ENCODE measurements around the gene C14orf119. TPM values are rescaled to one million over a fixed set of nuclear protein-coding genes. Genes with fewer than 3 reads are reported as not detected.

C14orf119 gene
- total RNA-seq, 2 experiments from 2014 or later = 42.4 to 44.5 TPM

DNA sequence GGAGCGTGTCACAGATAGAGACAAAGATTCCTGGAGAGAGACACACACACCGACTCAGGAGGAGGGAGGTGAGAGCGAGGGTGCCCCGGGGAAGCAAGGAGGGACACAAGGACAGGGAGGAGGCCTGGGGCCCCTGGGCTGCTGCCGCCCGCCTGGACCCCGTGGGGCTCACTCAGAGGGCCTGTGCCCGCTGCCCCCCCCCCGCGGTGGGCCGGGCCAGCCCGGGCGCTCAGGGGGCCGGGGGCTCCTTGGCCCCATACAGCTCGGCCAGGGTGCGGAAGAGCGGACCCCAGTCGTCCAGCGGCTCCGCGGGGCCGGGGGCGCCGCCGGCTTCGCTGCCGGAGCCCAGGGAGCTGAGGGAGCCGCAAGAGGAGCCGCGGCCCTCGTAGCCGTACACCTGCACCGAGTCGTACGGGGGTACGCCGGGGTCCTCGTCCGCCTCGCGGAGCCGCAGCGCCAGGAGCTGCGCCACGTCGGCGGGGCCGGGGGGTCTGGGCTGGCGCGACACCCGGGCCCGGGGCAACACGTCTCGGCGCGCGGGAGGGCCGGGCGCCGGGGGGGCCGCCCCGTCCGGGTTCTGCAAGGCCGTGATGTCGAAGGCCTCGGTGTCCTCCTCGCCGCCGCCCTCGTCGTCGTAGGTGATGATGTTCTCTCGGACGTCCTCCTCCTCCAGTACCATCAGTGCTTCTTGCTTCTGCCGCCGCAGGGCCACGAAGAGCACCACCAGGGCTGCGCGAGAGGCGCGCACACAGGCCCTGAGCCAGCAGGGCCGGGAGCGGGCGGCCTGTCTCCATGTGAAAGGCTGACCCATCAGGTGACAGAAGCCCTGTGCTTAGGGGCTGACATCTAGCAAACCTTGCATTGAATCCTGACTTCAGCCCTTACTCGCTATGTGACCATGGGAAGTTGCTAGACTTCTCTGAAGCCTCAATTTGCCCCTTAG, 47.3 kb upstream of the C14orf119 start:
- H3K9me2 ChIP-seq (ENCODE audit: insufficient read depth, low read length) = no peaks in the 10 kb centered on the region
- DNase-seq (ENCODE audit: low spot score) = no peak
- POLR2A ChIA-PET = interaction anchor here (1.8 kb wide), 1 partner anchor 41 kb away, joined by 4 read pairs; no protein-coding TSS in a partner anchor
- intact Hi-C loops (cut with micrococcal nuclease; ENCODE audit: unreplicated experiment) = no loop called here
- no peak overlapping the region for H3K4me2 ChIP-seq (ENCODE audit: low read length)
- H3K4me3 ChIP-seq (ENCODE audit: low read depth, low read length, poor library complexity, severe bottlenecking) = no peak overlapping the region
- H3K36me3 ChIP-seq (ENCODE audit: insufficient read depth, low read length) = no peaks in the 10 kb centered on the region
- H4K20me1 ChIP-seq (ENCODE audit: insufficient read depth, low read length) = no peaks in the 10 kb centered on the region
- H3K27ac ChIP-seq (ENCODE audit: low read depth, low read length, poor library complexity, severe bottlenecking) = no peak overlapping the region
- H3K9me3 ChIP-seq (ENCODE audit: low read length) = no peaks in the 10 kb centered on the region
- no peaks in the 10 kb centered on the region for H3K79me2 ChIP-seq (ENCODE audit: insufficient read depth, low read depth, low read length)
- no peak for TF ChIP-seq EZH2phosphoT487 (IDR thresholded peaks at IDR 0.05; ENCODE audit: borderline replicate concordance, low read depth, low read length)
- TF ChIP-seq, protein P1, sequence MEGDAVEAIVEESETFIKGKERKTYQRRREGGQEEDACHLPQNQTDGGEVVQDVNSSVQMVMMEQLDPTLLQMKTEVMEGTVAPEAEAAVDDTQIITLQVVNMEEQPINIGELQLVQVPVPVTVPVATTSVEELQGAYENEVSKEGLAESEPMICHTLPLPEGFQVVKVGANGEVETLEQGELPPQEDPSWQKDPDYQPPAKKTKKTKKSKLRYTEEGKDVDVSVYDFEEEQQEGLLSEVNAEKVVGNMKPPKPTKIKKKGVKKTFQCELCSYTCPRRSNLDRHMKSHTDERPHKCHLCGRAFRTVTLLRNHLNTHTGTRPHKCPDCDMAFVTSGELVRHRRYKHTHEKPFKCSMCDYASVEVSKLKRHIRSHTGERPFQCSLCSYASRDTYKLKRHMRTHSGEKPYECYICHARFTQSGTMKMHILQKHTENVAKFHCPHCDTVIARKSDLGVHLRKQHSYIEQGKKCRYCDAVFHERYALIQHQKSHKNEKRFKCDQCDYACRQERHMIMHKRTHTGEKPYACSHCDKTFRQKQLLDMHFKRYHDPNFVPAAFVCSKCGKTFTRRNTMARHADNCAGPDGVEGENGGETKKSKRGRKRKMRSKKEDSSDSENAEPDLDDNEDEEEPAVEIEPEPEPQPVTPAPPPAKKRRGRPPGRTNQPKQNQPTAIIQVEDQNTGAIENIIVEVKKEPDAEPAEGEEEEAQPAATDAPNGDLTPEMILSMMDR (conservative IDR thresholded peaks at IDR 0.05; ENCODE audit: low read length) = no peak
- BruUV-seq (replicated peaks) = no TSS peak
- CTCF ChIA-PET (ENCODE audit: unreplicated experiment) = no interaction called here
- no peak overlapping the region for H2AFZ ChIP-seq (ENCODE audit: low read length)
- H3K4me1 ChIP-seq (ENCODE audit: insufficient read depth, low read length, poor library complexity, severe bottlenecking) = no peaks in the 10 kb centered on the region

DNA sequence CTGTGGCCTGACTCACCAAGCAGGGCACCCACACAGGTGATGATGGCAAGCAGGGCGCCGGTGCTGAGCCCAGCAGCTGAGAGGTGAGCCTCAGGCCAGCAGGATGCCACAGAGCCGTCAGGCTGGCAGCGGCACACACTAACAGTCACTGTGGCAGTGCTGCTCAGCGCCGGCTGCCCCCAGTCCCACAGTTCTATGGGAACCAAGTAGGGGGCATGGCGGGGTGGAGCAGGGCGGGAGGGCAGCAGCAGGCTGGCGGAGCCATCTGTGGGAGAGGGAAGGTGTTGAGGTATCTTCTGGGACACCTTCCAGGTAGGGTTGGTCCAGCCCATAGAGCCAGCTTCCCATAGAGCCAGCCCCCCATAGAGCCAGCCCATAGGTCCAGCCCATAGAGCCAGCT, 46.3 kb upstream of the C14orf119 start:
- intact Hi-C loops (cut with micrococcal nuclease; ENCODE audit: unreplicated experiment) = no loop called here
- no peak for TF ChIP-seq EZH2phosphoT487 (IDR thresholded peaks at IDR 0.05; ENCODE audit: borderline replicate concordance, low read depth, low read length)
- TF ChIP-seq, protein P1 (conservative IDR thresholded peaks at IDR 0.05; ENCODE audit: low read length) = no peak
- Histone ChIP-seq H3K9me2 (ENCODE audit: insufficient read depth, low read length) (no peaks in the 10 kb centered on the region), H3K9me3 (ENCODE audit: low read length) (no peaks in the 10 kb centered on the region), H2AFZ (ENCODE audit: low read length) (no peak overlapping the region), H3K36me3 (ENCODE audit: insufficient read depth, low read length) (no peaks in the 10 kb centered on the region), H3K4me1 (ENCODE audit: insufficient read depth, low read length, poor library complexity, severe bottlenecking) (no peaks in the 10 kb centered on the region), H3K4me3 (ENCODE audit: low read depth, low read length, poor library complexity, severe bottlenecking) (no peak overlapping the region), H3K27ac (ENCODE audit: low read depth, low read length, poor library complexity, severe bottlenecking) (no peak overlapping the region), H3K79me2 (ENCODE audit: insufficient read depth, low read depth, low read length) (no peaks in the 10 kb centered on the region), H4K20me1 (ENCODE audit: insufficient read depth, low read length) (no peaks in the 10 kb centered on the region), H3K4me2 (ENCODE audit: low read length) (no peak overlapping the region)
- BruUV-seq (replicated peaks) = no TSS peak
- DNase-seq (ENCODE audit: low spot score) = no peak
- POLR2A ChIA-PET = interaction anchor here (0.8 to 1.8 kb wide), 2 partner anchors 42 to 47 kb away, joined by 3 to 4 read pairs; no protein-coding TSS in a partner anchor
- CTCF ChIA-PET (ENCODE audit: unreplicated experiment) = interaction anchor here (1.1 kb wide), 1 partner anchor 63 kb away, joined by 3 read pairs; no protein-coding TSS in a partner anchor

All from OCI-LY7 (cell line).